GM12801 (cell line): ENCODE data around the gene ITPKB.

Source experiments
- CTCF ChIP-seq: IDR thresholded peaks from one replicate; pipeline ENCODE4 v1.5.1; 2011; ENCODE audit warnings: control low read depth; ENCODE audit not compliant: insufficient read length; ENCODE audit errors: extremely low read depth

The ITPKB gene

DNA sequence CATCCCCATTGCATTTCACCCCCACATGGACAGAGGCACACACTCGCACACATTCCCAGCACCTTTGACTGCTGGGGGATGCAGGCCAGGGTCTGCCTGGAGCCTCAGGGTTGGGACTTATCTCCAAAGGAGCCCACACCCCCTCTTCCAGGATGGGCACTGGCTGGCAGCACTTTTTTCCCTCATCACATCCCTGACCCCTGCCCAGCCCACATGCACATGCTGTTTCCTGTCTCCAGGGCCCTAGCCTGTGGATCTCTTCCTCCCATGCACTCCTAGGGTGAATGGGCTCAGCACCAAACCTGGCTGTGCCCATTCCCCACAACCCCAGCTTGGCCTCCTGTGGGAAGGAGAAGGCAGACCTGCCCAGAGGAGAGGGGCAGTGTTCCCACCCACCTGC is 131.3 kb downstream of the ITPKB start:
- TF ChIP-seq CTCF = no peak

- no peak for TF ChIP-seq CTCF
Measured at GRCh38 chr1:226607268-226607660, 131.8 kb downstream of the ITPKB start.

DNA sequence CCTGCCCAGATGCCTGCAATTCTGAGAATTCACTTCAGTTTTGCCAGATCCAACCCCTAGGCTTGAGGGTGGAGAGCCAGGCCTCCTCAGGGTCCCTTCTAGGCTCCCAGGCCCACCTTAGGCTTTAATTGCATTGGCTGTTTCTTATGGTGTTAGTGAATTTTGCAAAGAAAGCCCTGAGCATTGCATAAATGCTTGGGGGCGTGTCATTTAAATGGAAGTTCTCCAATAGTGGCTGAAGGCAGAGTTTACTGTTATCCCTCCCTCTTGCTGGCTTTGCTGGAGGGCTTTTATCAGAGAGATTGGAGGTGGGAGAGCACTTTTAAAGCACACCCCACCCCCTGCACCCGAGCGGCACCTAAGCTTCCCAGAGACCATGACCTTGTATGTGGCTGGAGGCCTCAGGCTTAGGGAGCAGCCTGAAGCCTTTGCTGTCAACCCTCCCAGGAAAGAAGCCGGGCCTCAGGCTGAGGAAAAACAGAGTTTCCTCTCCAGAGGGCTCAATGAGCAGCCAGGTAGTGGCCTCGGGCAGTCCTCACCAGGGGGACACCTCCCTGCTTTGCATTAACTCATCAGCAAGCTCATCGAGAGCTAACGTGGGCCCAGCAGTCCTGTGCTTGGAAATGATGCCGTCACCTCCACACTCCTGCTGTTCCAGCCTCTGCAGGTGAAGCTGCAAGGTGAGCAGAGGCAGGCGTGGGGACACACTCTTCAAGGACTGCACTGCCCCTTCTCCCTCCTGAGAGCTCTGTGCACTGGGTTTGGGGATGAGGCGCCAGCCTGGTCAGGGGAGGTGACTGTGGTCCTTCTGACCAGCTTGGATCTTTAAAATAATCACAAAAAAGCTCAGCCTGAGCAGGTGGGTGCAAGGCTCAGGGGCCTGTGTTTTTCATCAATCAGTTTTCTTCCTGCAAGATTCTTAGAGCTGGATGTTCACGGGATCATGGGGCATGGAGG is 132.5 kb downstream of the ITPKB start:
- no peak for TF ChIP-seq CTCF

DNA sequence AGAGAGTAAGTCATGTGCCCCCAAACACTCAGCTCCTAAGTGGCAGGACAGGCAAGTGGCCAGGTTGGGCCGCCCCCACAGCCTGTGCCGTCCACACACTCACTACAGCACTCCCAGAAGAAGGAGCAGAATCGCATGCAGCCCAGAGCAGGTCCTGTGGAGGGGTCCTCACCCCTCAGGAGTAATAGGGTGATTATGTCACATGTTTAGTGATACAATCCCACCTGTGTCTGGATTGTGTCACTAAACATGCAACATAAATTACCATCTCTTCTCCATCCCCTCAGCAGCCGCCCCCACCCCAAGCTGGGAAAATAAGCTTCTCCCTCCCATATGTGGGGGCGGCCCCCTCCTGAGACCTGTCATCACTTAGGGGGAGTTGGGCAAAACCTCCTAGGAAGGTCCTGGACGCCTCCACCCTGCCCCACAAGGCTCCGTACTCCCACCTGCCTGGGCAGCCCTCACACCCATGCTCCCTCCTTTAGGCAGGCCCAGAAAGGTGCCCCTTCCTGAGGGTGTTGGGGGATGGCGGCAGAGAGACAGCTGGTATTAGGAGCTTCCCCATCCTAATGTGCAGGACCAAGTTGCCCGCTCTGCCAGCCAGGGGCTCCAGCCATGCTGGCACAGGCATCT is 133.6 kb downstream of the ITPKB start:
- no peak for TF ChIP-seq CTCF

DNA sequence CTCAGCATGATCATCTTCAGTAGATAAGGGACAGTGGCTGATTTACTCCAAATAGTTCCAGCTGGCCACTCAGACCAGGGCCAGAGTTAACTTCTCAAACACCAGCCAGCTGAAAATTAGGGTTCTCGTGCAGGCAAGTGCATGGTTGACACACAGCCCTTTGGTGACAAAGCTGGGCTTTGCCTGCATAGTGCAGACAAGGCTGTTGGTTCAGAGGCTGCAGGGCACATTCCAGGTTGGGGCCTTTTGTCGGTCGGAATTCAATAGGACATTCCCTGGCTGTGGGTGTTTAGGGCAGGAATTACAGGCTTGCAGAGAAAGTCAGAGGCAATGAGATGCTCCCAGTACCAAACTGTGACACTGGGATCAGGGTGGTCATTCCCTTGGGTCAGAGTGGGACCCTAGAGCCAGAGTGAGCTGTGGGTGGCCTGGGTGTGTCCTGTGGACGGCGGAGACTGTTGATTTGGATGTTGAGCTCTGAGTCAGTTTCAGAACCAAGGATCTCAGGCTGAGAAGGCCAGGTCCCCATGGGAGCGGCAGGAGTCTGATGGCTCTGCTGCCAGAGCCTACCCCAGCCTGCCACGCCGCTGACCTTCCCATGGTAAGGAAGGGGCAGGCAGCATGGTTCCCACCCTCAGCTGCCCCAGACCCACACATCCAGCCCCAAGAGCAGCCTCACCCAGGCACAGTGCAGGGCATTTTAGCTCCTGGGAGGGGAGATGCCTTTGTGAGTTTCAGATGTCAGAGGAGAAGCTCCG is 134.3 kb downstream of the ITPKB start:
- TF ChIP-seq CTCF = no peak

DNA sequence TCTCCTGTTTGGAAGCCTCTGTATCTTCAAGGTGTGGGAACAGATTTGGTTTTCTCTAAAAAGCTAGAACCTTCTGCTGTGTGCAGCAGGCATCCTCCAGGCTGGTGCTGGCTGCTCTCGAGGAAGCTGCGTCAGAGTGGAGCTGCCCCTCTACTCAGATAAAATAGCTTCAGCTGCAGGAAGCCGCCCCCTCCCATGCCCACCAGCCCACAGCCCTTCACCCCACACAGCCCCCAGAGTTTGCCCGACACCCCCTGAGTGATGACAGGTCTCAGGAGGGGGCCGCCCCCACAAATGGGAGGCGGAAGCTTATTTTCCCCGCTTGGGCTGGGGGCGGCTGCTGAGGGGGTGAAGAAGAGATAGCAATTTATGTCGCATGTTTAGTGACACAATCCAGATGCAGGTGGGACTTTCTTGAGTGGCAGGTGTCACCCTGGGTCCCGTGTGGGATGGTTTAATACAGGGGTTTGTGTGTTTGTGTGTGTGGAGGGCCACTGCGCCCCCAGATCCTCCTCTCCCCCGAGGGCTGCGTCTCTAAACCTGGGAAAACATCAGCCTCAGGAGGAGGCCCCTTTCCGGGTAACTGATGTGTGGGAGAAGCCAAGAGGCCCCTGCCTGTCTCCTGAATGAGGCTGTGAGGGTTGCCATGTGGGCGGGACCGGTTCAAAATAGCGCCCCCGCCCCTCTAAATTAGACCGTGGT is 135.1 kb downstream of the ITPKB start:
- TF ChIP-seq CTCF = no peak
